Large intestine (tissue), 3 donors: ENCODE results near the gene TMEM87A. TPM values are rescaled to one million over a fixed set of nuclear protein-coding genes. Genes with fewer than 3 reads are reported as not detected.
A peak's percentile ranks its signal among the peaks of the same experiment; 100 is the strongest.
"Not testable (repeated sequence)": the region's sequence is repeated elsewhere in the genome, so short reads cannot be mapped to it uniquely, and the experiment has no call there.

Experiments used
- DNase-seq, 2 donors: peaks; one replicate each; pipeline versions ENCODE4 v3.0.0 to v3.0.0-alpha.2; 2013
- H3K27ac ChIP-seq: one replicate; pipeline ENCODE4 v1.5.1; 2013; ENCODE audit warnings: low read length
- H3K27me3 ChIP-seq: 2 replicates; pipeline ENCODE4 v1.6.1; 2013; ENCODE audit warnings: low read length; ENCODE audit not compliant: control insufficient read depth, insufficient read depth
- H3K36me3 ChIP-seq: 2 replicates; pipeline ENCODE4 v1.6.1; 2013; ENCODE audit warnings: low read length; ENCODE audit not compliant: control insufficient read depth, insufficient read depth
- H3K4me1 ChIP-seq: one replicate; pipeline ENCODE4 v1.6.1; 2013; ENCODE audit warnings: low read length; ENCODE audit not compliant: control insufficient read depth, insufficient read depth
- H3K4me3 ChIP-seq: one replicate; pipeline ENCODE4 v1.5.1; 2013; ENCODE audit warnings: low read length
- H3K9me3 ChIP-seq: one replicate; pipeline ENCODE4 v1.6.1; 2013; ENCODE audit warnings: mild to moderate bottlenecking, low read depth, low read length, moderate library complexity; ENCODE audit not compliant: control insufficient read depth
- WGBS: methylation state at CpG from one replicate; pipeline ENCODE4 v1.1.5; 2013; ENCODE audit warnings: low lambda C conversion rate; ENCODE audit not compliant: insufficient coverage; 5-methylcytosine and 5-hydroxymethylcytosine counted together
- polyA plus RNA-seq: library from polyadenylated mRNA; unstranded; fragments of 120-200 nt; gene quantifications from one replicate; pipeline ENCODE4 v1.2.1, GENCODE V29; 2013

The TMEM87A gene
- polyA plus RNA-seq, 1 donor: 55.9 TPM

DNA sequence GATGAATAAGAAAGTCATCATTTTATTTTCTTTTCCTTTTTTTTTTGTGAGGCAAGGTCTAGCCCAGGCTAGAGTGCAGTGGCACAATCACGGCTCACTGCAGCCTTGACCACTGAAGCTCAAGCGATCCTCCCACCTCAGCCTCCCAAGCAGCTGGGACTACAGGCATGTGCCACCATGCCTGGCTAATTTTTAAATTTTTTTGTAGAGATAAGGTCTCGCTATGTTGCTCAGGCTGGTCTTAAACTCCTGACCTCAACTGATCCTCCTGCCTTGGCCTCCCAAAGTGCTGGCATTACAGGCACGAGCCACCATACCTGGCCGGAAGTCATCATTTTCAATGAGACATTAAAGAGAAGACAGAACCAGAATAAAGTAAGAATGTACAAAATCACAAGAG lies 44.3 kb downstream of the TMEM87A start:
- H3K9me3 ChIP-seq, DNase-seq, H3K4me3 ChIP-seq, H3K27me3 ChIP-seq: not testable (repeated sequence)
- H3K27ac ChIP-seq: peak overlapping the region; percentile 40
- peaks cover 12% of the 10 kb centered on the region for H3K4me1 ChIP-seq
- peaks cover 64% of the 10 kb centered on the region for H3K36me3 ChIP-seq
- 94% methylated on average over 2 of the region's 5 CpGs for WGBS

DNA sequence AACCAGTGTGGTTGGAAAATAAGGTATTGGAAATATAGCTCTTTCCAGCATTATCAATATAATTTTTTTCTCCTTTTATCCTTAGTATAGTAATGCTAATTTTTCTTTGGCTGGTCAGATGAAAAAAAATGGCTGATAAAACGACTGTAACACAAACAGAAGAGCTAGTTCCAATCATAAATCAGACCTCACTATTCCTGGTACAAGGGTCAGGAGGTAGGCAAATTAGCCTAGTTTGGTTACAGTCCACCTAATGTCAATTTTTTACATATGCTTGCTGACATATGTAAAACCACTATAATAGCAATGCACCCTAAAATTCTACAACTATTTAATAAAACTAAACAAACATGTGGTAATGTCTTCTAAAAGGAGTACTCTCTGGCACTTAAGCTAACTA lies 45.2 kb downstream of the TMEM87A start:
- Histone ChIP-seq H3K27me3 (no peaks in the 10 kb centered on the region), H3K4me1 (peaks cover 11% of the 10 kb centered on the region), H3K27ac (peak overlapping the region; percentile 47), H3K4me3 (no peak overlapping the region), H3K36me3 (peaks cover 63% of the 10 kb centered on the region), H3K9me3 (no peaks in the 10 kb centered on the region)
- 17% methylated on average over 1 of the region's 1 CpG for WGBS
- DNase-seq: peak; percentile 49 to 80

DNA sequence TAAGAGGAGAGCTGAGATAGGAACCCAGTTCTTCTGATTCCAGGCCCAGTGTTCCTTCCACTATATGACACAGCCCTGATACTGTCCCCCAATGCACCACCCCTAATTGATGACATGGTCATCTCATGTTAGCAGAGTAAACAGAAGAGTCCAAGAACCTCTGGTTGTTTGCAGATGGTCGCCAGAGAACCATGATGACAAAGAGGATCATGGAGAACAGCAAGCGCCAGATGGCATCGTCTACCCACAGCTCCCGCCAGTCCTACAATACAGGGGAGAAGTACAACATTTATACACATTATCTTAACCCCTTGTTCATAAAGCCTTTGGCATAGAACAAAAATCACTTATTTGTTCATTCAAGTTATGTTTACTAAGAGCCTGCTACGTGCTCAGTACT lies 46.6 kb downstream of the TMEM87A start:
- Histone ChIP-seq H3K27me3 (no peaks in the 10 kb centered on the region), H3K27ac (no peak overlapping the region), H3K4me3 (no peak overlapping the region), H3K9me3 (no peaks in the 10 kb centered on the region), H3K36me3 (peaks cover 62% of the 10 kb centered on the region), H3K4me1 (peaks cover 8% of the 10 kb centered on the region)
- 83% methylated on average over 1 of the region's 5 CpGs for WGBS
- no peak for DNase-seq

DNA sequence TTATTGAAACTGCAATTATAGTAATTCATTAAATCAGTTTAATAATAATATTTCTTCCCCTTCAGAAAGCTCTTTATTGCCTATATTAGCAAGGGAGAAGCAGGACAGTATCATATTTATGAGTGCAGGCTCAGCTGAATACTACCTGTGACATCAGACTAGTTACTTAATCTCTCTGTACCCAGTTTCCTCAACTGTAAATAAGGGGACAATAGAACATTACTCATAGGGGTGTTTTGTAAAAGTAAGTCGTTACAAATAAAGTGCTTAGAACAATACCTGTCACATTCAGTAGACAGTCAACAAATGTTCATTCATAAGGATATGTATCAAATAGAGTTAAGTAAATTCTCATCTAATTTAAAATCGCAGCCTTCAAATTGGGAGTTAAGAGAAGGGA lies 53.0 kb downstream of the TMEM87A start:
- Histone ChIP-seq H3K9me3 (no peaks in the 10 kb centered on the region), H3K27me3 (no peaks in the 10 kb centered on the region), H3K4me3 (no peak overlapping the region), H3K36me3 (peaks cover 51% of the 10 kb centered on the region), H3K27ac (no peak overlapping the region), H3K4me1 (no peaks in the 10 kb centered on the region)
- DNase-seq: no peak
- 0% methylated on average over 1 of the region's 2 CpGs for WGBS

DNA sequence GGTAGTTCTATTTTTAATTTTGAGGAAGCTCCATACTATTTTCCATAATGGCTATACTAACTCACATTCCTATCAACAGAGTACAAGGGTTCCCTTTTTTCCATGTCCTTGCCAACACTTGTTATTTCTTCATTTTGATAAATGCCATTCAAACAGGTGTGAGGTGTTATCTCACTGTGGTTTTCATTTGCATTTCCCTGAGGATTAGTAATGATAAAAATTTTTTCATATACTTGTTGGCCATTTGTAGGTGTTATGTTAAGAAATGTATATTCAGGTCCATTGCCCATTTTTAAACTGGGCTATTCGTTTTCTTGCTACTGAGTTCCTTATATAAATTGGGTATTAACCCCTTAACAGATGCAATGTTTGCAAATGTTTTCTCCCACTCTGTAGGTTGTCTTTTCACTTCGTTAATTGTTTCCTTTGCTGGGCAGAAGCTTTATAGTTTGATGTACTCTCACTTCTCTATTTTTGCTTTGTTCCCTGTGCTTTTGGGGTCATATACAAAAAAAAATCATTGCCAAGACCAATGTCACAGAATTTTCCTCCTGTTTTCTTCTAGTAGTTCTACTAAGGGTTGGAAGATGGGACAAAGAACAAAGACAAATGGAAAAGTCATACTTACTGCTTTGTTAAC lies 54.2 kb downstream of the TMEM87A start:
- peaks cover 45% of the 10 kb centered on the region for H3K36me3 ChIP-seq
- H3K4me3 ChIP-seq: no peak overlapping the region
- H3K27me3 ChIP-seq: no peaks in the 10 kb centered on the region
- no peaks in the 10 kb centered on the region for H3K4me1 ChIP-seq
- H3K9me3 ChIP-seq: no peaks in the 10 kb centered on the region
- 40% methylated on average over 2 of the region's 2 CpGs for WGBS
- DNase-seq: no peak
- H3K27ac ChIP-seq: no peak overlapping the region

DNA sequence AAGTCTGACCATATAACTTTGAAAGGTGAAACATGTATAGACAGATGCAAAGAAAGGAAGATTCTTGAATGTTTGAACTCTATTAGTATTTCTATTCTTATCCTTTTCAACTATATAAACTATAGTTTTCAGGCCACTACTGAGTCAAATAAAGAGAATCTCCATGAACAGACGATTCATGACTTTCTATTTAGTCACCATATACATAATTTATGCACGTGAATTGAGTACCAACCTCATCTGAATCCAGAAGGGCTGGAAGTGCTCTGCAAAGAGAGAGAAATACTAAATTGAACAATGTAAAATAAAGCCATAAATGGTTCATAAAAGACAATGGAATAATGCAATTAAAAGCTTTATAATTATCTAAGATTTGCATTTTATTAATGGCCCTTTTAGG lies 55.7 kb downstream of the TMEM87A start:
- no peak overlapping the region for H3K4me3 ChIP-seq
- H3K27me3 ChIP-seq: no peaks in the 10 kb centered on the region
- H3K27ac ChIP-seq: no peak overlapping the region
- 83% methylated on average over 2 of the region's 2 CpGs for WGBS
- no peak for DNase-seq
- no peaks in the 10 kb centered on the region for H3K4me1 ChIP-seq
- peaks cover 47% of the 10 kb centered on the region for H3K36me3 ChIP-seq
- H3K9me3 ChIP-seq: no peaks in the 10 kb centered on the region

DNA sequence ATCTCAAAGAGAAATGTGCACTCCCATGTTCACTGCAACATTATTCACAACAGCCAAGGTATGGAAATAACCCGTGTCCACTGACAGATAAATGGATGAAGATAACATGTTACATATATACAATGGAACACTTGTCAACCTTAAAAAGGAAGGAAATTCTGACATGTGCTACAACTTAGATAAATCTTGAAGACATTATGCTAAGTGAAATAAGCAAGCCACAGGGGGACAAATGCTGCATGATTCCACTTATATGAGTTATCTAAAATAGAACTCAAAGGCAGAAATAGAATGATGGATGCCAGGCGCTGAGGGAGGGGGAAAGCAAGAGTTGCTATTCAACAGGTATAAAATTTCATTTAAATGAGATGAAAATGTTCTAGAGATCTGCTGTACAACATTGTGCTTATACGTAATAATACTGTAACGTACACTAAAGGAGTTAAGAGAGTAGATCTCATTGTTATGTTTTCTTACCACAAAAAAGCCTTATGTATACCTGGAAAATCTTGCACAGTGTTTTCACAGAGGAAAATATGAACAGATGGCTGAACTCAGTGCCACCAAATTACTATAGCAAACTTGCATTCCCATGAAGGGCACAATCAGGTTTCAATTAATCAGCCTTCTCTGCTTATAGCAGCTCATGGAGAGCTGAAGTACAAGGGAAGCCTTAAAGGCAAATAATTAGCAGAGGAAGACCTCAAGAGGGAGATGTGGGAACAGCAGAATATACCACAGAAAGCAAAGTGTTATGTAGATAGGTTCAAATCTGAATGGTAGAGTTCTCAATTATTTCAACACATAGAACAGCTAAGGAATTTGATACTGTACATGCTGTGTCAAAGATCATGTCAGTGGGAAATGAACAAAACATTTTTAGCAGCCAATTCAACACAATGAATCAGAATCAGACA lies 57.1 kb downstream of the TMEM87A start:
- H3K36me3 ChIP-seq: peaks cover 51% of the 10 kb centered on the region
- no peak for DNase-seq
- H3K27ac ChIP-seq: no peak overlapping the region
- H3K4me3 ChIP-seq: no peak overlapping the region
- H3K4me1 ChIP-seq: no peaks in the 10 kb centered on the region
- WGBS: 100% methylated on average over 3 of the region's 4 CpGs
- H3K27me3 ChIP-seq: no peaks in the 10 kb centered on the region
- H3K9me3 ChIP-seq: no peaks in the 10 kb centered on the region

DNA sequence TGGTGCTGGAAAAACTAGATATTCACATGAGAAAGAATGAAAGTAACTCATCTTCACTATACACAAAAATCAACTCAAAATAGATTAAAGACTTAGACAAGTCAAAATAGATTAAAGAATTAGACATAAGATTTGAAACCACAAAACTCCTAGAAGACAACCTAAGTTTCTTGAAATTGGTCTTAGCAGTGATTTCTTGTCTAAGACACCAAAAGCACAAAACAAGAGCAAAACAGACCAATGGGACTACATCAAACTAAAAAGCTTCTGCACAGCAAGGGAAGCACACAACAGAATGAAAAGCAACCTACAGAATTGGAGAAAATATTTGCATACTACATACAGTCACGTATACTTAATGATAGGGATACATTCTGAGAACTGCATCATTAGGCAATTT lies 58.6 kb downstream of the TMEM87A start:
- Histone ChIP-seq H3K4me1 (no peaks in the 10 kb centered on the region), H3K36me3 (peaks cover 59% of the 10 kb centered on the region), H3K27ac (no peak overlapping the region), H3K27me3 (no peaks in the 10 kb centered on the region), H3K4me3 (no peak overlapping the region), H3K9me3 (no peaks in the 10 kb centered on the region)
- no peak for DNase-seq
- WGBS: no CpG with 5 or more reads among the region's 1 CpG

DNA sequence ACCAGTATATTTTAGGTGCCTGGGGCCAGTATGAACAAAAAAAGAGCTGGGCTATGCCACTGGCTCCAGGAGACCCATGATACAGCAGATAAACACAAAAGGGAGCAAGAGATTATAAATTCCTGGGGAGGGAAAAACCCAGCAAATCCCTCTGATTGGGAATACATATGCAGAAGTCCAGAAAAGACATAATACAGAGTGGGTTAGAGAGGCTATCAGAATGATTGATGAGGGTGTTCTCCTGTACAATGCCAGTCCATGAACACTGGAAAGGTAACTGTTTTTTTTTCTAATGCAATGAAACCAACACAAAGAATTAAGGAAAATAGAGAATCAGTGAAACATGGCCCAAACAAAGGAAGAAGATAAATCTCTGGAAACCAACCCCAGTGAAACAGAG lies 59.7 kb downstream of the TMEM87A start:
- H3K27me3 ChIP-seq: no peaks in the 10 kb centered on the region
- H3K27ac ChIP-seq: no peak overlapping the region
- H3K36me3 ChIP-seq: peaks cover 50% of the 10 kb centered on the region
- no peaks in the 10 kb centered on the region for H3K4me1 ChIP-seq
- no peak overlapping the region for H3K4me3 ChIP-seq
- no peak for DNase-seq
- no peaks in the 10 kb centered on the region for H3K9me3 ChIP-seq

DNA sequence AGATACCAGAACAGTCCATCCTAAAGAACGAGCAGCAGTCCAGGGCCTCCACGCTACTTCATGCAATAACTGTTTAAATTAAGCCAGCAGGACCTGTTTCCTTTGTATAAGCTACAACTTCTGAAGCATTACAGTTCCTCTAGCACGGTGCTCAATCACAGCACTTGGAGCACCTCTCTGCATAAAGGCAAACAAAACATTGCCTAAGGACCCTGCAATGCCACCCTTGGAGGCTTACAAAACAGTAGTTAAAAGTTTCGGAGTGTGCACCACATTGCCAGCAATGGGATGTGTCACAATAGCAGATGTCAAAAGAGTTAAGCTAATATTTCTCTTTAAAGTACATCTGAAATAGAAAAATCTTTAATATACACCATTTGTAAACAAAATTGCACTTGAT lies 62.5 kb downstream of the TMEM87A start:
- DNase-seq: no peak
- Histone ChIP-seq H3K9me3 (no peaks in the 10 kb centered on the region), H3K36me3 (peaks cover 35% of the 10 kb centered on the region), H3K27me3 (no peaks in the 10 kb centered on the region), H3K4me1 (peaks cover 7% of the 10 kb centered on the region), H3K4me3 (no peak overlapping the region), H3K27ac (no peak overlapping the region)
- no CpG with 5 or more reads among the region's 4 CpGs for WGBS
